K562 (cell line): Measurements from ENCODE around the gene HGFAC. TPM values are rescaled to one million over a fixed set of nuclear protein-coding genes. Genes with fewer than 3 reads are reported as not detected.
A peak's percentile ranks its signal among the peaks of the same experiment; 100 is the strongest.

Source experiments
- ATAC-seq: fragments of 200-7000 bp; cut with Tn5 transposase; 3 replicates; pipeline ENCODE4 v1.9.1; 2020; ENCODE audit warnings: moderate library complexity
- BruUV-seq: library from RNA; stranded (reverse); fragments of 400-500 nt; replicated peaks from 2 replicates; lab custom pipeline; 2021; lab: Mats Ljungman, UMichigan
- CTCF ChIA-PET: fragments of 300-600 bp; formaldehyde crosslinking; extraction: SDS; loops from one replicate; lab custom pipeline; 2021; ENCODE audit warnings: low intra/inter-chr PET ratio; lab: Yijun Ruan, JAX
- POLR2A ChIA-PET: fragments of 300-600, 350-650 bp; sonication (Branson Sonifier 250); formaldehyde crosslinking; extraction: SDS; loops from one replicate; lab custom pipeline; 2021; ENCODE audit warnings: antibody characterized with exemption, inconsistent platforms; lab: Yijun Ruan, JAX
- DNase-seq, 4 experiments: peaks; one replicate each; pipeline versions ENCODE4 v3.0.0 to v3.0.0-alpha.2; 2011 to 2018; ENCODE audit warnings: low spot score in 3 of 4, mixed read lengths in 3 of 4; ENCODE audit errors: extremely low read depth in 1 of 4
- FAIRE-seq: peaks from 2 replicates; lab custom pipeline; 2011; peaks lifted over from hg19 to GRCh38; lab: Jason Lieb, UNC
- H2AFZ ChIP-seq: 2 replicates; pipeline ENCODE4 v1.6.0; 2011; ENCODE audit warnings: low read depth, low read length, control low read depth, inconsistent platforms
- H3K27ac ChIP-seq: fragments of 200-600 bp; 3 replicates; pipeline ENCODE4 v1.8.0; 2011; ENCODE audit warnings: low read depth, mild to moderate bottlenecking, control low read depth, inconsistent platforms, low read length, moderate library complexity, mixed read lengths; ENCODE audit errors: extremely low read depth
- H3K27me3 ChIP-seq, 2 experiments: fragments of 300-600 bp in 1 of 2; 2 replicates in 1 of 2; 3 replicates in 1 of 2; pipeline versions ENCODE4 v1.6.0 to v1.8.0; 2011; ENCODE audit warnings: inconsistent platforms in 2 of 2, low read length in 2 of 2, mild to moderate bottlenecking in 1 of 2, mixed read lengths in 1 of 2, moderate library complexity in 1 of 2; ENCODE audit not compliant: control insufficient read depth in 2 of 2, insufficient read depth in 2 of 2
- H3K36me3 ChIP-seq: fragments of 300-600 bp; 3 replicates; pipeline ENCODE4 v1.8.0; 2011; ENCODE audit warnings: mild to moderate bottlenecking, low read length, inconsistent platforms; ENCODE audit not compliant: control insufficient read depth, insufficient read depth
- H3K4me1 ChIP-seq, 2 experiments: fragments of 200-600 bp in 1 of 2; replicated peaks in 1 of 2; 2 replicates in 1 of 2; 3 replicates in 1 of 2; pipeline versions ENCODE4 v1.5.1 to v1.8.0; 2011; ENCODE audit warnings: inconsistent platforms in 2 of 2, low read length in 2 of 2, mild to moderate bottlenecking in 1 of 2, mixed read lengths in 1 of 2, moderate library complexity in 1 of 2; ENCODE audit not compliant: control insufficient read depth in 2 of 2, insufficient read depth in 2 of 2
- H3K4me2 ChIP-seq: 2 replicates; pipeline ENCODE4 v1.6.1; 2011; ENCODE audit warnings: low read length, control low read depth, inconsistent platforms, mixed read lengths; ENCODE audit not compliant: insufficient read depth
- H3K4me3 ChIP-seq: fragments of 200-600 bp; sonication (generic), shearing (Covaris generic); 2 replicates; pipeline ENCODE4 v1.5.1; 2016; ENCODE audit warnings: control low read depth, inconsistent platforms
- H3K79me2 ChIP-seq: fragments of 200-600 bp; 3 replicates; pipeline ENCODE4 v1.8.0; 2011; ENCODE audit warnings: low read length, inconsistent platforms; ENCODE audit not compliant: control insufficient read depth, insufficient read depth
- H3K9ac ChIP-seq, 2 experiments: 2 replicates each; pipeline versions ENCODE4 v1.6.0 to v1.6.1; 2011; ENCODE audit warnings: low read depth in 2 of 2, low read length in 2 of 2, control low read depth in 1 of 2, inconsistent platforms in 1 of 2, mild to moderate bottlenecking in 1 of 2, mixed read lengths in 1 of 2; ENCODE audit not compliant: insufficient read depth in 1 of 2
- H3K9me1 ChIP-seq: one replicate; pipeline ENCODE4 v1.6.0; 2011; ENCODE audit warnings: inconsistent platforms, mild to moderate bottlenecking, low read length, moderate library complexity; ENCODE audit not compliant: control insufficient read depth, insufficient read depth
- H3K9me3 ChIP-seq: replicated peaks from 2 replicates; pipeline ENCODE4 v1.5.1; 2011; ENCODE audit warnings: low read depth, low read length, inconsistent platforms; ENCODE audit not compliant: control insufficient read depth, insufficient read depth
- H4K20me1 ChIP-seq: replicated peaks from 2 replicates; pipeline ENCODE4 v1.6.1; 2011; ENCODE audit warnings: low read length, inconsistent platforms, mixed read lengths; ENCODE audit not compliant: control insufficient read depth, insufficient read depth
- FOXA3 ChIP-seq, 2 experiments: fragments of 450-650 bp in 1 of 2; sonication (generic) in 1 of 2; formaldehyde crosslinking; IDR thresholded peaks in 1 of 2; conservative IDR thresholded peaks in 1 of 2; 2 replicates each; pipeline versions ENCODE4 v1.4.0 to v1.8.0; 2020 to 2022; ENCODE audit warnings: mild to moderate bottlenecking in 2 of 2, missing genetic modification reagents in 1 of 2
- IRF9 ChIP-seq: fragments of 450-650 bp; IDR thresholded peaks from 2 replicates; pipeline ENCODE4 v1.6.1; 2016; ENCODE audit warnings: missing biosample characterization, missing genetic modification characterization
- NFYB ChIP-seq: IDR thresholded peaks from 2 replicates; pipeline ENCODE4 v1.6.1; 2011; ENCODE audit warnings: mild to moderate bottlenecking, moderate library complexity; ENCODE audit not compliant: insufficient read length; ENCODE audit errors: extremely low read depth
- RBM25 ChIP-seq: fragments of 200-400 bp; formaldehyde crosslinking; IDR thresholded peaks from 2 replicates; pipeline ENCODE4 v1.6.1; 2018; ENCODE audit warnings: low read length, low read depth, moderate library complexity; ENCODE audit not compliant: severe bottlenecking
- STAG1 ChIP-seq: sonication (generic); formaldehyde crosslinking; IDR thresholded peaks from 2 replicates; pipeline ENCODE4 v1.5.0; 2020; ENCODE audit warnings: missing genetic modification reagents, borderline replicate concordance
- ZFP36 ChIP-seq: fragments of 150-350 bp; IDR thresholded peaks from 2 replicates; pipeline ENCODE4 v1.6.1; 2018; ENCODE audit warnings: low read length, low read depth; ENCODE audit not compliant: partially characterized antibody
- WGBS: fragments of 100-300 bp; shearing (Covaris generic); methylation state at CpG from one replicate; pipeline ENCODE4 v1.1.6; 2016; ENCODE audit warnings: low coverage, mixed read lengths; ENCODE audit not compliant: insufficient coverage; ENCODE audit errors: missing lambda C conversion rate; 5-methylcytosine and 5-hydroxymethylcytosine counted together
- in situ Hi-C: fragments of 300-500 bp; cut with MboI; formaldehyde crosslinking; loops from 4 replicates; pipeline ENCODE4 v1.15.0; 2018; ENCODE audit warnings: inconsistent platforms, mixed read lengths
- intact Hi-C: fragments of 100-400 bp; cut with micrococcal nuclease; formaldehyde crosslinking; loops from 2 replicates; pipeline ENCODE4 v1.14.2; 2022
- polyA plus RNA-seq, 8 experiments: library from polyadenylated mRNA; depleted of rRNA in 4 of 8; stranded (reverse) in 5 of 8; unstranded in 3 of 8; fragments of >200 nt; fragmentation: Nextera tagmentation in 2 of 8; fragmentation: Illumina TruSeq in 1 of 8; extraction: Ambion mirVana in 2 of 8; extraction: Trizol in 1 of 8; gene quantifications; 2 replicates each; pipeline versions ENCODE4 v1.2.1 to v1.2.3, GENCODE V29; 2011 to 2014; ENCODE audit warnings: inconsistent platforms in 1 of 8, missing spikeins in 1 of 8
- total RNA-seq, 7 experiments: library from RNA; depleted of rRNA in 6 of 7; stranded (reverse); fragments of >200 nt in 6 of 7; fragmentation: Illumina TruSeq in 2 of 7; extraction: Trizol in 2 of 7; gene quantifications; 2 replicates each; pipeline versions ENCODE4 v1.2.1 to v1.2.3, GENCODE V29; 2011 to 2021; ENCODE audit warnings: low replicate concordance in 1 of 7
- TF ChIP-seq, protein P1 (sequence below): sonication (generic); formaldehyde crosslinking; IDR thresholded peaks from 2 replicates; pipeline ENCODE4 v1.8.0; 2023; ENCODE audit warnings: missing genetic modification reagents, mild to moderate bottlenecking, borderline replicate concordance
- TF ChIP-seq, protein P2 (sequence below): fragments of 250-450 bp; sonication (Bioruptor Pico); IDR thresholded peaks from 2 replicates; pipeline ENCODE4 v1.6.1; 2021; ENCODE audit warnings: mild to moderate bottlenecking

HGFAC gene
- total and polyA plus RNA-seq, 9 of the 15 experiments (the other 6 are each of a cell fraction or from before 2014, with no cell fraction given): 0.13 TPM; not detected in 8

- no peak for TF ChIP-seq ZFP36
- no peak for TF ChIP-seq STAG1 (CRISPR knock-in tag)
- peak; percentile 38 for TF ChIP-seq NFYB
- TF ChIP-seq IRF9 (tag): no peak
- TF ChIP-seq FOXA3 (CRISPR knock-in tag; conservative IDR thresholded peaks at IDR 0.05 in 1 of 2, IDR thresholded peaks at IDR 0.05 in 1 of 2): peak in 1 of 2 experiments; percentile 38; a peak in 1 of 4 replicates
These were observed 42.2 kb upstream of the HGFAC start (continued) for GRCh38 chr4:3399277-3400194.

DNA sequence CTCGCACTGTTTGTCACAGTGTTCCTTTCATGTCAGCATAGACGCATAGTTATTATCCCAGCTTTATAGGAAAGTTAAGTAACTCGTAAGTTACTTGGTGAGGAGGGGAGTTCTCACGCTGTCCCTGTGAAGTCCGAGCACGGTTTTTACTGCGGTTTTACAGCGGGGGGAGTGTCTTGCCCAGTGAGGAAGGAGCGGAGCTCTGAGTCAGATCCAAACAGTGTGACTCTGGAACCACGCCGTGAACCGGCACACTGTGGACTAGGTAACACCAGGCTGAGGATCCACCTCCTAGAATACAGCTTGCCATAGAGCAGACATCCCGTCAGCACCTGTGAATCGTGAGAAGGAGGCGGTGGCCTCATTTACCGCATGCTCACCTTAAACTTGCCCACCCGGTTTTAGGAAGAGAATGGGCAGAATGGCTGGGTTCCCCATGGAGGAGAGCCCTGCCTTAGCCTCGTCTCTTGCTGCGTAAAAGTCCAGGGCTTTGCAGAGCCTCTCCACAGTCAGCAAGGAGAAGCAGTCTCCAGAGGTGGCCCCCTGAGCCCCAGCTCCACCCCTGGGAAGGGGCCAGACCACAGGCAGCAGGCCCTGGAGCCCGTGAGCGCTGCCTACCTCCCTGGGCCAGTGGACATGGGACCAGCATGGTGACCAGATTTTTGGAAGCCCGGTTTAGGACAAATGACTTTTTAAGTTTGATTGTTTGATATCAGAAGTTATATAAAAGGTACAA is 40.2 kb upstream of the HGFAC start:
- peaks cover 25 to 48% of the 10 kb centered on the region in 2 experiments; a peak in 4 of 5 replicates for H3K27me3 ChIP-seq
- no peak overlapping the region for H3K27ac ChIP-seq
- no peaks in the 10 kb centered on the region; the same call in none of the 2 replicates for H4K20me1 ChIP-seq
- 0 out of 2 replicates have a peak overlapping the region, but pooled peaks have one; percentile 47 for H2AFZ ChIP-seq
- H3K36me3 ChIP-seq: no peaks in the 10 kb centered on the region
- H3K4me3 ChIP-seq: no peak overlapping the region
- H3K9me3 ChIP-seq: no peaks in the 10 kb centered on the region
- peaks cover 4 to 8% of the 10 kb centered on the region in 2 experiments; a peak in 4 of 5 replicates for H3K4me1 ChIP-seq
- H3K9me1 ChIP-seq: no peaks in the 10 kb centered on the region
- 21% methylated on average over 20 of the region's 22 CpGs for WGBS
- ChIA-PET CTCF (no interaction called here), POLR2A (interaction anchor here (0.7 kb wide), 1 partner anchor 602 kb away, joined by 3 read pairs; no protein-coding TSS in a partner anchor)
- peak; percentile 78 for FAIRE-seq
- peak; percentile 53 for ATAC-seq
- H3K9ac ChIP-seq: peak overlapping the region in 1 of 2 experiments; percentile 48; a peak in 1 of 4 replicates
- peak overlapping the region; percentile 40 for H3K4me2 ChIP-seq
- no TSS peak for BruUV-seq
- in situ Hi-C loops (no loop called here), intact Hi-C loops (no loop called here)
- DNase-seq: peak in 1 of 4 experiments; percentile 11
- no peaks in the 10 kb centered on the region for H3K79me2 ChIP-seq
- TF ChIP-seq, protein P1, sequence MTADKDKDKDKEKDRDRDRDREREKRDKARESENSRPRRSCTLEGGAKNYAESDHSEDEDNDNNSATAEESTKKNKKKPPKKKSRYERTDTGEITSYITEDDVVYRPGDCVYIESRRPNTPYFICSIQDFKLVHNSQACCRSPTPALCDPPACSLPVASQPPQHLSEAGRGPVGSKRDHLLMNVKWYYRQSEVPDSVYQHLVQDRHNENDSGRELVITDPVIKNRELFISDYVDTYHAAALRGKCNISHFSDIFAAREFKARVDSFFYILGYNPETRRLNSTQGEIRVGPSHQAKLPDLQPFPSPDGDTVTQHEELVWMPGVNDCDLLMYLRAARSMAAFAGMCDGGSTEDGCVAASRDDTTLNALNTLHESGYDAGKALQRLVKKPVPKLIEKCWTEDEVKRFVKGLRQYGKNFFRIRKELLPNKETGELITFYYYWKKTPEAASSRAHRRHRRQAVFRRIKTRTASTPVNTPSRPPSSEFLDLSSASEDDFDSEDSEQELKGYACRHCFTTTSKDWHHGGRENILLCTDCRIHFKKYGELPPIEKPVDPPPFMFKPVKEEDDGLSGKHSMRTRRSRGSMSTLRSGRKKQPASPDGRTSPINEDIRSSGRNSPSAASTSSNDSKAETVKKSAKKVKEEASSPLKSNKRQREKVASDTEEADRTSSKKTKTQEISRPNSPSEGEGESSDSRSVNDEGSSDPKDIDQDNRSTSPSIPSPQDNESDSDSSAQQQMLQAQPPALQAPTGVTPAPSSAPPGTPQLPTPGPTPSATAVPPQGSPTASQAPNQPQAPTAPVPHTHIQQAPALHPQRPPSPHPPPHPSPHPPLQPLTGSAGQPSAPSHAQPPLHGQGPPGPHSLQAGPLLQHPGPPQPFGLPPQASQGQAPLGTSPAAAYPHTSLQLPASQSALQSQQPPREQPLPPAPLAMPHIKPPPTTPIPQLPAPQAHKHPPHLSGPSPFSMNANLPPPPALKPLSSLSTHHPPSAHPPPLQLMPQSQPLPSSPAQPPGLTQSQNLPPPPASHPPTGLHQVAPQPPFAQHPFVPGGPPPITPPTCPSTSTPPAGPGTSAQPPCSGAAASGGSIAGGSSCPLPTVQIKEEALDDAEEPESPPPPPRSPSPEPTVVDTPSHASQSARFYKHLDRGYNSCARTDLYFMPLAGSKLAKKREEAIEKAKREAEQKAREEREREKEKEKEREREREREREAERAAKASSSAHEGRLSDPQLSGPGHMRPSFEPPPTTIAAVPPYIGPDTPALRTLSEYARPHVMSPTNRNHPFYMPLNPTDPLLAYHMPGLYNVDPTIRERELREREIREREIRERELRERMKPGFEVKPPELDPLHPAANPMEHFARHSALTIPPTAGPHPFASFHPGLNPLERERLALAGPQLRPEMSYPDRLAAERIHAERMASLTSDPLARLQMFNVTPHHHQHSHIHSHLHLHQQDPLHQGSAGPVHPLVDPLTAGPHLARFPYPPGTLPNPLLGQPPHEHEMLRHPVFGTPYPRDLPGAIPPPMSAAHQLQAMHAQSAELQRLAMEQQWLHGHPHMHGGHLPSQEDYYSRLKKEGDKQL (CRISPR knock-in tag): no peak
- TF ChIP-seq, protein P2, sequence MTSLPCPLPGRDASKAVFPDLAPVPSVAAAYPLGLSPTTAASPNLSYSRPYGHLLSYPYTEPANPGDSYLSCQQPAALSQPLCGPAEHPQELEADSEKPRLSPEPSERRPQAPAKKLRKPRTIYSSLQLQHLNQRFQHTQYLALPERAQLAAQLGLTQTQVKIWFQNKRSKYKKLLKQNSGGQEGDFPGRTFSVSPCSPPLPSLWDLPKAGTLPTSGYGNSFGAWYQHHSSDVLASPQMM: no peak
- TF ChIP-seq RBM25: no peak
